Glutamatergic neuron (in vitro differentiated cells): Measurements from ENCODE around the gene C16orf78. TPM values are rescaled to one million over a fixed set of nuclear protein-coding genes. Genes with fewer than 3 reads are reported as not detected.

ENCODE experiments used
- DNase-seq: peaks from one replicate; pipeline ENCODE4 v3.0.0; 2022
- H3K27ac Mint-ChIP-seq: one replicate; pipeline ENCODE4 v1.8.0; 2020; ENCODE audit warnings: mild to moderate bottlenecking, mixed read lengths, inconsistent platforms; ENCODE audit not compliant: unreplicated experiment
- H3K27me3 Mint-ChIP-seq: one replicate; pipeline ENCODE4 v1.8.0; 2020; ENCODE audit warnings: mild to moderate bottlenecking, moderate library complexity, mixed read lengths, inconsistent platforms; ENCODE audit not compliant: unreplicated experiment
- H3K36me3 Mint-ChIP-seq: one replicate; pipeline ENCODE4 v1.8.0; 2020; ENCODE audit warnings: mild to moderate bottlenecking, mixed read lengths, inconsistent platforms; ENCODE audit not compliant: unreplicated experiment
- H3K4me1 Mint-ChIP-seq: one replicate; pipeline ENCODE4 v1.8.0; 2020; ENCODE audit warnings: mild to moderate bottlenecking, low read depth, mixed read lengths, inconsistent platforms; ENCODE audit not compliant: unreplicated experiment
- H3K4me3 Mint-ChIP-seq: one replicate; pipeline ENCODE4 v1.8.0; 2020; ENCODE audit warnings: mild to moderate bottlenecking, mixed read lengths, inconsistent platforms; ENCODE audit not compliant: unreplicated experiment
- H3K9me3 Mint-ChIP-seq: one replicate; pipeline ENCODE4 v1.8.0; 2020; ENCODE audit warnings: mild to moderate bottlenecking, moderate library complexity, mixed read lengths, inconsistent platforms; ENCODE audit not compliant: unreplicated experiment
- total RNA-seq: library from RNA; stranded (reverse); fragmentation: NEBNext Ultra II Directional; extraction: Animal tissue kit (Norgen Biotek cat#: 25700); gene quantifications from one replicate; pipeline ENCODE4 v1.2.1, GENCODE V29; 2021; ENCODE audit not compliant: unreplicated experiment
- TF ChIP-seq, protein P1 (sequence below): fragments of 200-600 bp; sonication (generic); IDR thresholded peaks from one replicate; pipeline ENCODE4 v1.5.0; 2021; ENCODE audit not compliant: partially characterized antibody, unreplicated experiment

Gene C16orf78
- total RNA-seq, 1 donor from 2014 or later = not detected

DNA sequence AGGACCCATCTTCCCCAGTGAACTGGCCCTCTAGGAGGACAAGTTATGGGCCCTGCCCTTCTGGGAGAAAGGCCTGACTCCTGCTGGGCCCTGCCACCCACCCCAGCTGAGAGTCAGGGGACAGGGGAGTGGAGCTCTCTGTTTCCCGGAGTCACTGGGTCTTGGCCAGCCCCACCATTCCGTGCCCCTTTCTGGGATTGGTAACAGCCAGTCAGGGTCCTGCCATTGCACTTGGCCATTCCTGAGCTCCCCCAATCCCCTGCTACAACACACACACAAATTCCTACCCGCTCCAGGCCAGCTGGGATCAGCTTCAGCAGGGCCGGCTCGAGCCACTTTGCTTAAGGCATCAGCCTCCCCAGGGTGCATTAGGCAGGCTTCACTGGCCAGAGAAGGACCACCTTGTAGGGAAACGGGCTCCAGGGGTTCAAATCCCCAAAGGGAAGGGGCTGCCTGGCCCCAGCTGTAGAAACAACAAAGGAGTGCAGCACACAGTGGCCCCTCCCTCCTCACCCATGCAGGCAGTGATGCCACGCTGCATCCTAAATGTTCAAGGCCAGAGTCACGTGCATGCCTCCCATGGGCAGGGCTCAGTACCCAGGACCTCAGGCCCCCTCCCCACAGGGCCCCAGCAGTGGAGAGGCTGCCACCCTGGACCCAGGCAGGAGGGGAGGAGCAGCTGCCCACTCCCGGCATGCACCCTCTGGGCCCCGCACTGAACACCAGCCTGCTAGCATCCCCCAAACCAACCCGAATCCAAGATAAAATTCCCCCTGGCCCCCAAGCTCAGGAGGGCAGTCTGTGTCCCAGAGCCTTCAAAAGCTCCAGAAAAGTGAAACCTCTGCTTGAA lies 37.7 kb downstream of the C16orf78 start:
- DNase-seq = peak; percentile 59
- peaks cover 7% of the 10 kb centered on the region for H3K27me3 Mint-ChIP-seq
- TF ChIP-seq, protein P1, sequence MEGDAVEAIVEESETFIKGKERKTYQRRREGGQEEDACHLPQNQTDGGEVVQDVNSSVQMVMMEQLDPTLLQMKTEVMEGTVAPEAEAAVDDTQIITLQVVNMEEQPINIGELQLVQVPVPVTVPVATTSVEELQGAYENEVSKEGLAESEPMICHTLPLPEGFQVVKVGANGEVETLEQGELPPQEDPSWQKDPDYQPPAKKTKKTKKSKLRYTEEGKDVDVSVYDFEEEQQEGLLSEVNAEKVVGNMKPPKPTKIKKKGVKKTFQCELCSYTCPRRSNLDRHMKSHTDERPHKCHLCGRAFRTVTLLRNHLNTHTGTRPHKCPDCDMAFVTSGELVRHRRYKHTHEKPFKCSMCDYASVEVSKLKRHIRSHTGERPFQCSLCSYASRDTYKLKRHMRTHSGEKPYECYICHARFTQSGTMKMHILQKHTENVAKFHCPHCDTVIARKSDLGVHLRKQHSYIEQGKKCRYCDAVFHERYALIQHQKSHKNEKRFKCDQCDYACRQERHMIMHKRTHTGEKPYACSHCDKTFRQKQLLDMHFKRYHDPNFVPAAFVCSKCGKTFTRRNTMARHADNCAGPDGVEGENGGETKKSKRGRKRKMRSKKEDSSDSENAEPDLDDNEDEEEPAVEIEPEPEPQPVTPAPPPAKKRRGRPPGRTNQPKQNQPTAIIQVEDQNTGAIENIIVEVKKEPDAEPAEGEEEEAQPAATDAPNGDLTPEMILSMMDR = no peak
- H3K9me3 Mint-ChIP-seq = peaks cover 5% of the 10 kb centered on the region
- no peak overlapping the region for H3K4me3 Mint-ChIP-seq
- peaks cover 9% of the 10 kb centered on the region for H3K4me1 Mint-ChIP-seq
- H3K27ac Mint-ChIP-seq = no peak overlapping the region
- H3K36me3 Mint-ChIP-seq = no peaks in the 10 kb centered on the region

DNA sequence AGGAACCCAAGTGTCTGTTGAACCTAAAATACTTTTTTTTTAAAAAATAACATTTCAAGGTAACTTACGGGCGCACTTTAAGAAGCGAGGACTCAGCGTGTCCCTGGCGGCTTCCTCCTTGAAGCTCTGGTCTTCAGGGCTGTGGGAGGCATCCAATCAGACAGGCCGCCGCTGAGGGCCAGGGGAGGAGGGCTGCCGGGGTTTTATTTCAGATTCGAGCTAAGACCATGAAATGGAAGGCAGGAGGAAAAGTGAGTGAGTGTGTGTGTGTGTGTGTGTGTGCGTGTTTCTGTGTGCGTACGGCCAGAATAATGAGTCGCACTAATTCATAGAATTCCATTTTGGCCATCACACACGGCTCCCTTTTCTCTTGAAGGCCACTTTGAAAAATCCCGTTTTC lies 41.1 kb downstream of the C16orf78 start:
- Mint-ChIP-seq H3K4me3 (no peak overlapping the region), H3K27me3 (peaks cover 5% of the 10 kb centered on the region)

DNA sequence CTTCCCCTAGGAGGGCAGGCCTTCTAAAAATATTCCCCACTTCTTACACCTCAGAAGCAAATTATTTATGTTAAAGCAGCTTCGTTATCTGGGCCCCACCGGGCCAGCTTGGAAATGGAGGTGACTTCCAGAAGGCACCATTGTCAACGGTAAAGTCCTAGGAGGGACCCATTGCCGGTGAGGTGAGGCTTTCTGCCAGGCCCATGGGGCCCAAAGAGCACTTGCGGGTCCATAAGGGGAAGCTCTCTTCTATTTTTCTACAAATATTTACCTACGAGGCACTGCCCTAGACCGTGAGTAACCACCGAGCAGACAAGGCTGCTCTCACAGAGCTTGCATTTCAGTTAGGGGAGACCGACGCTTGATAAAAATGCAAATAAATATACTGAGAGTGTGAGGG lies 41.5 kb downstream of the C16orf78 start:
- Mint-ChIP-seq H3K4me1 (peaks cover 15% of the 10 kb centered on the region), H3K9me3 (peaks cover 6% of the 10 kb centered on the region), H3K36me3 (no peaks in the 10 kb centered on the region), H3K27me3 (peaks cover 5% of the 10 kb centered on the region), H3K4me3 (no peak overlapping the region), H3K27ac (no peak overlapping the region)
- no peak for DNase-seq
- TF ChIP-seq, protein P1 = no peak

More for the DNA sequence above, 41.1 kb downstream of the C16orf78 start:
- no peak overlapping the region for H3K27ac Mint-ChIP-seq
- H3K9me3 Mint-ChIP-seq = peaks cover 6% of the 10 kb centered on the region
- DNase-seq = no peak
- H3K36me3 Mint-ChIP-seq = no peaks in the 10 kb centered on the region
- TF ChIP-seq, protein P1 = no peak
- peaks cover 10% of the 10 kb centered on the region for H3K4me1 Mint-ChIP-seq

DNA sequence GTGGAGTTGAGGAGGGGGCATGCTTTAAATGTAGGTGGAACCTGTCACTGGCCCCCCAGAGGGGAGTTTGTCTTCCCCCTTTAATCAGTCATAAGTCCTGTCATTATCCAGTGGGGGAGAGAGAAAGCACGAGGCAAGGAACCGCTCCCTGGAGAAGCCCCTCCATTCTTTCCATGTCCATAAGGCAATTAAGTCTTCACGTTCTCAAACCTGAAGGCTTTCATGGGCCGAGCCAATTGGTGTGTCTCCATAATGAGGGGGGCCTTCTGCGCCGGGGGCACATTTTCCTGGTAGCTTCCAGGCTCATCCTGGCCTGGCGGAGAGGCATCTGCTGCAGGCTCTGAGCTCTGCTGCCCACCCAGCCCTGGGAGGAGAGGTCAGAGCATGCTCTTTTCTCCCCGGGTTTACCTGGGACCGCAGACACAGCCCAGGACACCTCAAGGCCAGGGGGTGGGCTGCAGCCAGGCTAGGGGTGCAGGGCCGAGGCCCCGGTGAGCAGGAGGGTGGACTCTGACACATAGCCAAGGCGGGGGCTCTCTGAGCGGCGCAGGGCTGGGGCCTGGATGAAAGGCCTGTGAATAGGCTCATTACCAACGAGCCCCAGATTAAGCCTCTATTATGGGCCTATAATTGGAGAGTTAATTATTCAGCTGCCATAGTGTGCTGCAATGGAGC lies 42.5 kb downstream of the C16orf78 start:
- H3K4me3 Mint-ChIP-seq = no peak overlapping the region
- H3K27ac Mint-ChIP-seq = no peak overlapping the region
- no peak for DNase-seq
- H3K9me3 Mint-ChIP-seq = peaks cover 6% of the 10 kb centered on the region
- TF ChIP-seq, protein P1 = no peak
- H3K36me3 Mint-ChIP-seq = no peaks in the 10 kb centered on the region
- peaks cover 5% of the 10 kb centered on the region for H3K27me3 Mint-ChIP-seq
- peaks cover 12% of the 10 kb centered on the region for H3K4me1 Mint-ChIP-seq

DNA sequence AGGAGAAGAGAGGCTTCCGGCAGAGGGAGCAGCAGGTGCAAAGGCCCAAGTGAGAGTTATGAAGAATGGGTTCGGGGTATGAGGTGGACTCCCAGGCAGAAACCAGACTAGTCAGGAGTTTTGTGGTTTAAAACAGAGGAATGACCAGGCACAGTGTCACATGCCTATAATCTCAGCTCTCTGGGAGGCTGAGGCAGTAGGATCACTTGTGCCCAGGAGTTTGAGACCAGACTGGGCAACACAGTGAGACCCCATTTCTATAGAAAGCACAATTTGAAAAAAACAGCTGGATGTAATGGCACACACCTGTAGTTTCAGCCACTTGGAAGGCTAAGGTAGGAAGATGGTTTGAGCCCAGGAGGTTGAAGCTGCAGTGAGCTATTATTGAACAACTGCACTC lies 43.8 kb downstream of the C16orf78 start:
- H3K27me3 Mint-ChIP-seq = peaks cover 5% of the 10 kb centered on the region

More for the DNA sequence above, 43.8 kb downstream of the C16orf78 start:
- Mint-ChIP-seq H3K9me3 (peaks cover 3% of the 10 kb centered on the region), H3K4me3 (no peak overlapping the region), H3K36me3 (no peaks in the 10 kb centered on the region), H3K4me1 (peaks cover 10% of the 10 kb centered on the region), H3K27ac (no peak overlapping the region)
- TF ChIP-seq, protein P1 = no peak
- DNase-seq = no peak
